ENCODE measurements around the gene HSDL1.

Gene HSDL1

DNA sequence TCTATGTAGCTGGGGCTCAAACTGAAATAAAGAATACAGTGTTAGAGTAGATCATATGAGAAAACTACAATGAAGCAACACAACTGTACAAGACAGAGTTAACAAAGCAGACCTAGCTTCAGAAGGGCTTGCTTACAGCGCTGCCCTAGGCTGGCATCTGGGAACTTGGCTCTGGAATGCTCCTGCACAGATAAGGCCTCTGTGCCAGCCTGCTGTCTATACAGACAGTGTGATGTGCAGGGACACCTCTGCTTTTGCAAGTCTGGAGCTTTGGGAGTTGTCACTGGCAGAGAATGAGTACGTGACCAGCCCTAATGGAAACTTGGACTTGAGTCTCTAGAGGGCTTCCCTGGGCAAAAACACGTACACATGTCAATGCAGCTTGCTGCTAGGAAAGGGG is 70.3 kb downstream of the HSDL1 start:
- TF ChIP-seq, protein P1, sequence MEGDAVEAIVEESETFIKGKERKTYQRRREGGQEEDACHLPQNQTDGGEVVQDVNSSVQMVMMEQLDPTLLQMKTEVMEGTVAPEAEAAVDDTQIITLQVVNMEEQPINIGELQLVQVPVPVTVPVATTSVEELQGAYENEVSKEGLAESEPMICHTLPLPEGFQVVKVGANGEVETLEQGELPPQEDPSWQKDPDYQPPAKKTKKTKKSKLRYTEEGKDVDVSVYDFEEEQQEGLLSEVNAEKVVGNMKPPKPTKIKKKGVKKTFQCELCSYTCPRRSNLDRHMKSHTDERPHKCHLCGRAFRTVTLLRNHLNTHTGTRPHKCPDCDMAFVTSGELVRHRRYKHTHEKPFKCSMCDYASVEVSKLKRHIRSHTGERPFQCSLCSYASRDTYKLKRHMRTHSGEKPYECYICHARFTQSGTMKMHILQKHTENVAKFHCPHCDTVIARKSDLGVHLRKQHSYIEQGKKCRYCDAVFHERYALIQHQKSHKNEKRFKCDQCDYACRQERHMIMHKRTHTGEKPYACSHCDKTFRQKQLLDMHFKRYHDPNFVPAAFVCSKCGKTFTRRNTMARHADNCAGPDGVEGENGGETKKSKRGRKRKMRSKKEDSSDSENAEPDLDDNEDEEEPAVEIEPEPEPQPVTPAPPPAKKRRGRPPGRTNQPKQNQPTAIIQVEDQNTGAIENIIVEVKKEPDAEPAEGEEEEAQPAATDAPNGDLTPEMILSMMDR (IDR thresholded peaks at IDR 0.05) = no peak
- Histone ChIP-seq H3K4me3 (no peak overlapping the region), H3K27ac (no peak overlapping the region), H3K9me3 (no peaks in the 10 kb centered on the region), H3K27me3 (no peaks in the 10 kb centered on the region), H3K4me1 (no peaks in the 10 kb centered on the region), H3K36me3 (peaks cover 76 to 91% (median 87%) of the 10 kb centered on the region in 3 donors)
- intact Hi-C loops (cut with DNase I; ENCODE audit: low total_unique reads) = no loop called here
- no peak for DNase-seq

All from tibial artery (tissue), 4 donors.